Neural crest cell (in vitro differentiated cells): ENCODE data around the gene NEURL4. TPM values are rescaled to one million over a fixed set of nuclear protein-coding genes. Genes with fewer than 3 reads are reported as not detected.
"Not testable (repeated sequence)": the region's sequence is repeated elsewhere in the genome, so short reads cannot be mapped to it uniquely, and the experiment has no call there.

Source experiments
- DNase-seq: peaks from one replicate; pipeline ENCODE4 v3.0.0; 2021; ENCODE audit warnings: low read depth, mixed read lengths, low spot score
- H3K27ac Mint-ChIP-seq: one replicate; pipeline ENCODE4 v1.8.0; 2021; ENCODE audit warnings: mild to moderate bottlenecking, mixed read lengths; ENCODE audit not compliant: unreplicated experiment
- H3K27me3 Mint-ChIP-seq: 2 replicates; pipeline ENCODE4 v1.8.0; 2021; ENCODE audit warnings: low read depth, mild to moderate bottlenecking, mixed read lengths
- H3K36me3 Mint-ChIP-seq: 2 replicates; pipeline ENCODE4 v1.8.0; 2021; ENCODE audit warnings: low read depth, mild to moderate bottlenecking, mixed read lengths
- H3K4me1 Mint-ChIP-seq: 2 replicates; pipeline ENCODE4 v1.8.0; 2021; ENCODE audit warnings: mixed read lengths
- H3K4me3 Mint-ChIP-seq: one replicate; pipeline ENCODE4 v1.8.0; 2021; ENCODE audit warnings: mild to moderate bottlenecking, mixed read lengths
- H3K9me3 Mint-ChIP-seq: 2 replicates; pipeline ENCODE4 v1.8.0; 2021; ENCODE audit warnings: mixed read lengths
- long read RNA-seq: library from polyadenylated mRNA; unstranded; transcript quantifications from one replicate; pipeline ENCODE4 v2.0.0, GENCODE V29; 2020
- total RNA-seq: library from RNA; stranded (reverse); gene quantifications from 2 replicates; pipeline ENCODE4 v1.2.1, GENCODE V29; 2021
- TF ChIP-seq, protein P1 (sequence below): fragments of 200-600 bp; sonication (generic); conservative IDR thresholded peaks from 2 replicates; pipeline ENCODE4 v1.5.0; 2021; ENCODE audit warnings: antibody characterized with exemption, mild to moderate bottlenecking

The NEURL4 gene
- total RNA-seq: 65.6 and 69.5 TPM in 2 replicates
- long read RNA-seq, partial matches to known transcripts: 4 of 5 reads
- long read RNA-seq, other reads (novel, unspliced or antisense): 1 of 5 reads

- Mint-ChIP-seq H3K27ac (peak within 1 kb of the TSS; percentile 99), H3K27me3 (no peaks in the 10 kb centered on the region), H3K4me3 (peak within 1 kb of the TSS; percentile 93), H3K4me1 (peaks cover 22% of the 10 kb centered on the region), H3K9me3 (no peaks in the 10 kb centered on the region), H3K36me3 (no peaks in the 10 kb centered on the region)
- TF ChIP-seq, protein P1, sequence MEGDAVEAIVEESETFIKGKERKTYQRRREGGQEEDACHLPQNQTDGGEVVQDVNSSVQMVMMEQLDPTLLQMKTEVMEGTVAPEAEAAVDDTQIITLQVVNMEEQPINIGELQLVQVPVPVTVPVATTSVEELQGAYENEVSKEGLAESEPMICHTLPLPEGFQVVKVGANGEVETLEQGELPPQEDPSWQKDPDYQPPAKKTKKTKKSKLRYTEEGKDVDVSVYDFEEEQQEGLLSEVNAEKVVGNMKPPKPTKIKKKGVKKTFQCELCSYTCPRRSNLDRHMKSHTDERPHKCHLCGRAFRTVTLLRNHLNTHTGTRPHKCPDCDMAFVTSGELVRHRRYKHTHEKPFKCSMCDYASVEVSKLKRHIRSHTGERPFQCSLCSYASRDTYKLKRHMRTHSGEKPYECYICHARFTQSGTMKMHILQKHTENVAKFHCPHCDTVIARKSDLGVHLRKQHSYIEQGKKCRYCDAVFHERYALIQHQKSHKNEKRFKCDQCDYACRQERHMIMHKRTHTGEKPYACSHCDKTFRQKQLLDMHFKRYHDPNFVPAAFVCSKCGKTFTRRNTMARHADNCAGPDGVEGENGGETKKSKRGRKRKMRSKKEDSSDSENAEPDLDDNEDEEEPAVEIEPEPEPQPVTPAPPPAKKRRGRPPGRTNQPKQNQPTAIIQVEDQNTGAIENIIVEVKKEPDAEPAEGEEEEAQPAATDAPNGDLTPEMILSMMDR: no peak
- DNase-seq: peak; percentile 37
Measured at GRCh38 chr17:7328840-7329373, at the start of gene NEURL4. Gene NEURL4, minus strand, starts transcription at chr17:7329335. Its CDS starts 23 bp downstream, at chr17:7329312.

DNA sequence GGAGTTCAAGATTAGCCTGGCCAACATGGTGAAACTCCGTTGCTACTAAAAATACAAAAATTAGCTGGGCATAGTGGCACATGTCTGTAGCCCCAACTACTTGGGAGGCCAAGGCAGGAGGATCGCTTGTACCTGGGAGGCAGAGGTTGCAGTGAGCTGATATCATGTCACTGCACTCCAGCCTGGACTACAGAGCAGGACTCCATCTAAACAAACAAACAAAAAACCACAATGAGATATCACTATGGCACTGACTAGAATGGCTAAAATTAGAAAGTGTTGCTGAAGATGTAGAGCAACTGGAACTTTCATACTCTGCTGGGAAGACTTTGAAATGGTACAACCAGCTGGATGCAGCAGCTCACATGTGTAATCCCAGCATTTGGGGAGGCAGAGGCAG is 45.2 kb upstream of the NEURL4 start:
- peaks cover 4% of the 10 kb centered on the region for H3K36me3 Mint-ChIP-seq
- no peak for DNase-seq
- no peaks in the 10 kb centered on the region for H3K4me1 Mint-ChIP-seq
- H3K9me3 Mint-ChIP-seq: peaks cover 4% of the 10 kb centered on the region
- TF ChIP-seq, protein P1: no peak
- H3K27me3 Mint-ChIP-seq: peaks cover 36% of the 10 kb centered on the region
- H3K4me3 Mint-ChIP-seq: no peak overlapping the region
- no peak overlapping the region for H3K27ac Mint-ChIP-seq

- Mint-ChIP-seq H3K9me3 (no peaks in the 10 kb centered on the region), H3K27ac (no peak overlapping the region), H3K27me3 (peaks cover 18% of the 10 kb centered on the region), H3K36me3 (no peaks in the 10 kb centered on the region), H3K4me3 (no peak overlapping the region), H3K4me1 (peaks cover 4% of the 10 kb centered on the region)
- TF ChIP-seq, protein P1: no peak
- DNase-seq: no peak
Measured at GRCh38 chr17:7370853-7371252, 41.7 kb upstream of the NEURL4 start.

GRCh38 chr17:7369825-7370224 is 40.7 kb upstream of the NEURL4 start:
- H3K4me3 Mint-ChIP-seq: no peak overlapping the region
- no peak overlapping the region for H3K27ac Mint-ChIP-seq
- peaks cover 18% of the 10 kb centered on the region for H3K27me3 Mint-ChIP-seq
- DNase-seq: no peak
- H3K4me1 Mint-ChIP-seq: peaks cover 4% of the 10 kb centered on the region
- no peaks in the 10 kb centered on the region for H3K36me3 Mint-ChIP-seq
- TF ChIP-seq, protein P1: no peak
- no peaks in the 10 kb centered on the region for H3K9me3 Mint-ChIP-seq

- H3K36me3 Mint-ChIP-seq, DNase-seq, H3K4me1 Mint-ChIP-seq, H3K4me3 Mint-ChIP-seq, H3K27ac Mint-ChIP-seq, H3K9me3 Mint-ChIP-seq: not testable (repeated sequence)
- H3K27me3 Mint-ChIP-seq: peaks cover 12% of the 10 kb centered on the region
Measured at GRCh38 chr17:7368599-7368994, 39.5 kb upstream of the NEURL4 start.

GRCh38 chr17:7367918-7368598 is 38.9 kb upstream of the NEURL4 start:
- Mint-ChIP-seq H3K4me1 (peaks cover 4% of the 10 kb centered on the region), H3K27ac (no peak overlapping the region), H3K9me3 (no peaks in the 10 kb centered on the region), H3K4me3 (no peak overlapping the region), H3K36me3 (no peaks in the 10 kb centered on the region), H3K27me3 (peaks cover 12% of the 10 kb centered on the region)
- TF ChIP-seq, protein P1: no peak
- DNase-seq: no peak
